ENCODE results near the gene CCNY. TPM values are rescaled to one million over a fixed set of nuclear protein-coding genes. Genes with fewer than 3 reads are reported as not detected.

CCNY gene
- total and polyA plus RNA-seq, 2 of the 4 experiments (the other 2 are of a cell fraction): 38.0 to 131 TPM

DNA sequence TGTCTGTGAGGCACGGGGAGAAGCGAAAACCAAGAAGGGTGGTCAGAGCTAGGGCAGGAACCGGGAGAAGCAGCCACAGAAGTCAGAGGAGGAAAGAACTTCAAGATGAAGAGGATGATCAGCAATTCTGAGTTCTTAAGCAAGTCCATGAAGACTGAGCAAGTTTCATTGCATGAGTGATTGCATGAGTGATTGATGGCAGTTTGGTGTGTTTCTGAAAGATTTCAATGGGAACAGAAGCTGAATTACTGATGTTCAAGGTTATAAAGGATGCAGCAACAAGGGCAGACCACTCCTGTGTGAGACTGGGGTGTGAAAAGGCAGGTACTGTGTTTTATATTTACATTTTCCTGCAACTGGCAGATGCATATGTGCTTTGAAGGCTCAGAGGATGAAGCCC, 35.4 kb downstream of the CCNY start:
- no peak for TF ChIP-seq BHLHE40 (IDR thresholded peaks at IDR 0.05; ENCODE audit: low read depth, low read length)
- TF ChIP-seq CEBPB (IDR thresholded peaks at IDR 0.05; ENCODE audit: low read depth, low read length): no peak
- TF ChIP-seq MAFK (IDR thresholded peaks at IDR 0.05; ENCODE audit: low read depth, low read length): no peak
- no peak for TF ChIP-seq RAD21 (IDR thresholded peaks at IDR 0.05; ENCODE audit: low read length)
- TF ChIP-seq POLR2A (IDR thresholded peaks at IDR 0.05; ENCODE audit: low read depth, low read length): no peak
- no peak for TF ChIP-seq ELK1 (IDR thresholded peaks at IDR 0.05; ENCODE audit: borderline replicate concordance, low read depth, low read length)
- TF ChIP-seq RCOR1 (IDR thresholded peaks at IDR 0.05; ENCODE audit: insufficient replicate concordance, low read length): no peak
- no peak for TF ChIP-seq MXI1 (IDR thresholded peaks at IDR 0.05; ENCODE audit: borderline replicate concordance, low read depth, low read length)
- no peak for TF ChIP-seq RFX5 (IDR thresholded peaks at IDR 0.05; ENCODE audit: low read depth, low read length)
- TF ChIP-seq CTCF (conservative IDR thresholded peaks at IDR 0.05; ENCODE audit: low read depth, low read length): no peak
- no peak for TF ChIP-seq NFE2L2 (IDR thresholded peaks at IDR 0.05; ENCODE audit: low read depth, low read length)
- TF ChIP-seq CHD1 (IDR thresholded peaks at IDR 0.05; ENCODE audit: low read depth, low read length): no peak
- no peak for TF ChIP-seq MAZ (IDR thresholded peaks at IDR 0.05; ENCODE audit: borderline replicate concordance, low read depth, low read length)
- TF ChIP-seq, protein P1, sequence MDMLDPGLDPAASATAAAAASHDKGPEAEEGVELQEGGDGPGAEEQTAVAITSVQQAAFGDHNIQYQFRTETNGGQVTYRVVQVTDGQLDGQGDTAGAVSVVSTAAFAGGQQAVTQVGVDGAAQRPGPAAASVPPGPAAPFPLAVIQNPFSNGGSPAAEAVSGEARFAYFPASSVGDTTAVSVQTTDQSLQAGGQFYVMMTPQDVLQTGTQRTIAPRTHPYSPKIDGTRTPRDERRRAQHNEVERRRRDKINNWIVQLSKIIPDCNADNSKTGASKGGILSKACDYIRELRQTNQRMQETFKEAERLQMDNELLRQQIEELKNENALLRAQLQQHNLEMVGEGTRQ (IDR thresholded peaks at IDR 0.05; ENCODE audit: low read depth, low read length): no peak
- Histone ChIP-seq H4K20me1 (ENCODE audit: insufficient read depth, low read length) (peaks cover 81% of the 10 kb centered on the region), H3K56ac (ENCODE audit: extremely low read depth, insufficient read depth, low read length) (no peak overlapping the region), H2BK120ac (ENCODE audit: low read depth, low read length) (no peak overlapping the region), H3K27ac (ENCODE audit: insufficient read depth, low read length) (no peak overlapping the region), H2BK5ac (ENCODE audit: low read depth, low read length, poor library complexity, severe bottlenecking) (no peak overlapping the region), H2BK15ac (ENCODE audit: low read depth, low read length) (no peak overlapping the region), H2AK5ac (ENCODE audit: low read depth, low read length) (no peak overlapping the region), H2AFZ (replicated peaks; ENCODE audit: low read length, poor library complexity) (no peak overlapping the region), H3K4ac (ENCODE audit: low read depth, low read length) (no peak overlapping the region), H3K9ac (ENCODE audit: low read depth, low read length) (no peak overlapping the region), H3K14ac (replicated peaks; ENCODE audit: low read depth, low read length) (no peak overlapping the region), H4K5ac (ENCODE audit: low read depth, low read length) (no peak overlapping the region), H3K36me3 (ENCODE audit: control insufficient read depth, insufficient read depth, low read length) (no peaks in the 10 kb centered on the region), H2BK20ac (ENCODE audit: low read depth, low read length) (no peak overlapping the region), H3K23ac (ENCODE audit: low read depth, low read length) (no peak overlapping the region), H3K4me2 (ENCODE audit: low read depth, low read length) (no peak overlapping the region), H3K9me1 (ENCODE audit: insufficient read depth, low read length) (peaks cover 25% of the 10 kb centered on the region), H3K27me3 (ENCODE audit: control insufficient read depth, insufficient read depth, low read length) (no peaks in the 10 kb centered on the region), H3K9me3 (ENCODE audit: control insufficient read depth, insufficient read depth, low read length) (no peaks in the 10 kb centered on the region), H4K8ac (ENCODE audit: low read depth in 2 of 2, low read length in 2 of 2) (no peak overlapping the region), H2AK9ac (replicated peaks; ENCODE audit: low read depth, low read length, poor library complexity) (no peak overlapping the region), H3K79me1 (ENCODE audit: low read depth in 1 of 2, low read length in 2 of 2) (peaks cover 37 to 86% of the 10 kb centered on the region in 2 experiments), H3K18ac (ENCODE audit: low read depth, low read length) (no peak overlapping the region), H4K91ac (ENCODE audit: insufficient read depth, low read depth, low read length) (no peak overlapping the region), H3K4me1 (ENCODE audit: control insufficient read depth, insufficient read depth, low read length) (peaks cover 10% of the 10 kb centered on the region), H3K4me3 (ENCODE audit: insufficient read depth, low read depth, low read length) (no peak overlapping the region)
- POLR2A ChIA-PET (ENCODE audit: unreplicated experiment): no interaction called here
- no TSS peak for BruUV-seq (replicated peaks)
- 60% methylated on average over 1 of the region's 3 CpGs; no CpG with 5 or more reads in 1 of the 2 experiments for WGBS, 2 experiments (ENCODE audit: extremely low coverage in 2 of 2, insufficient read length in 1 of 2)
- dilution Hi-C loops (cut with HindIII; ENCODE audit: low sequenced_read_pairs, unreplicated experiment): no loop called here
- intact Hi-C loops (cut with micrococcal nuclease): no loop called here
- in situ Hi-C loops (cut with MboI; ENCODE audit: low sequenced_read_pairs): no loop called here
- DNase-seq (no peak), ATAC-seq (ENCODE audit: low read depth) (no peak)
- CTCF ChIA-PET: no interaction called here
